ENCODE measurements around the gene TC2N.

The TC2N gene

DNA sequence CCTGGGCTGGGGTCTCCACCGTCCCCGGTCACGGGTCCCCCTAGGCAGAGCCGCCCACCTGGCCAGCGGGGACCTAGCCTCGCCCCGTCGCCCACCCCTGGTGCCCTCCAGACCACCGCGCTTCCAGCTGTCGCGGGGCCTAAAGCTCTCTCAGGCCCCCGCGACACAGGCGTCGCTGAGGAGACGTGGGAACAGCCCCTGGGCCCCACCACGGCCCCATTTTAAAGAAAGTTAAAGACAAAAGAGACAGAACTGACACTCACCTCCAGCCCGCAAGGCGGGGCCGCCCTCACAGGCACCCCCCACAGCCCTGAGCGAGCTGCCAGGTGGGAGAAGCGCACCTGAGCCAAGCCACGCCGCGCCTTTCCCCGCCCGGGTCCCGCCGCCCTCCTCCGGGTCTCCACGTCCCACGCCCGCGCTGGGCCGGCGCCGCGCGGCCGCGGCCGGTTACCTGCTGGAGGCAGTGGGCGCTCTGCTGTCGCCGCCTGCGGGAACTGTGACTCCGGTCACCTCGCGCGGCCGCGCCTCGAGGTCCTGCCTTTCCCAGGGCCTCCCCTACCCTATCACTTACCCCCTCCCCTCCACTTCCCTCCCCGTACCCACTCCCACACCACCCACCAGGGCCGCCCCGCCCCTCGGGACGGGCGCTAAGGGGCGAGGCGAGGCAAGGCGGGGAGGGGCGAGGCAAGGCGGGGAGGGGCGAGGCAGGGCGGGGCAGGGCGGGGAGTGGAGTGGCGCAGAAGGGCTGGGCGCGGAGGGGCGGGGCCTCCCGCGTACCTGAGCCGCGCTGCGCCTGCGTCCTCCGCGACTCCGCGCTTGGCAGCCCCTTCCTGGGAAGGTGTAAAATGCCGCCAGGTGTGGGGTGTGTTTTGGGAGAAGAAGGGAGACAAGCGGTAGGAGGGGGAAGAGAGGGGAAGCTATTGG, 31.2 kb downstream of the TC2N start:
- H3K27me3 ChIP-seq (ENCODE audit: control insufficient read depth, insufficient read depth, low read length, poor library complexity, severe bottlenecking), result peaks cover 51% of the 10 kb centered on the region
- 0 to 1% methylated on average over 82 of the region's 84 CpGs for WGBS, 2 experiments
- H3K4me3 ChIP-seq (ENCODE audit: insufficient read depth, low read depth, low read length), result peak overlapping the region; percentile 55
- H3K4me1 ChIP-seq (ENCODE audit: control insufficient read depth, insufficient read depth, low read length), result no peaks in the 10 kb centered on the region
- H3K36me3 ChIP-seq (ENCODE audit: control insufficient read depth, insufficient read depth, low read length), result no peaks in the 10 kb centered on the region
- no peaks in the 10 kb centered on the region for H3K9me3 ChIP-seq (ENCODE audit: control insufficient read depth, low read length)
- H3K27ac ChIP-seq (ENCODE audit: insufficient read depth, low read depth, low read length, poor library complexity, severe bottlenecking), result no peak overlapping the region

DNA sequence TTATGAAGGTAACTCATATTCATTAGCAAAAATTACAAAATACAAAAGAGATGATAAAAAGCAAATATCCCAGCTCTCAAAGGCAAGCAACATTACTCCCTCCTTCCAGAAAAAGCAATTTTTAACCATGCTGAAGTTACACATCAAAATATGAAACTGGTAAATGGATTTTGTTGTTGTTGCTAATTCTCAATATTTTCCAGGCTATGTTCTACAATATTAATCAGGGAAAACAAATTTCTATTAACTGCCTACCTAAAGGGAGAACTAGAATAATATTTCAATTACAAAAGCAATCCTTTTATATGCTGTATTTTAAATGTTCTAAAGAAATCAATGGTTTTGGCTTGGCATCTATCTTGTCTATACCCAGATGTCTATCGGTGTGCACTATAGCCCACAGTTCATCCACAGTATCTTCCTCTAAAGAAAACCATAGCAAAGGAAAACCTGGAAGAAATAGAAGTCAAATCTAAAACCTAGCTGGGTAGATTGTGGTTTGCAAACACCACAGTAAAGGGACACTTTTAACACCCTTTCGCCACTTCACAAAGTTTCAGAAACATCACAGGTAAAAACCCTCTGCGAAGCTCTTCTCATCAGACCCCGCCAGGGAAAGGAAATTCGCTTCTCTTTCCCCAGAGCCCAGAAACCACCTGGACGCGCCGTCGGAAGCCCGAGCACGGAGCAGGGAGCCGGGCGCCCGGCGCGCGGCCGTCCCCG, 32.0 kb downstream of the TC2N start:
- H3K27ac ChIP-seq (ENCODE audit: insufficient read depth, low read depth, low read length, poor library complexity, severe bottlenecking), result no peak overlapping the region
- H3K36me3 ChIP-seq (ENCODE audit: control insufficient read depth, insufficient read depth, low read length), result no peaks in the 10 kb centered on the region
- H3K4me3 ChIP-seq (ENCODE audit: insufficient read depth, low read depth, low read length), result peak overlapping the region; percentile 55
- H3K4me1 ChIP-seq (ENCODE audit: control insufficient read depth, insufficient read depth, low read length), result no peaks in the 10 kb centered on the region
- peaks cover 51% of the 10 kb centered on the region for H3K27me3 ChIP-seq (ENCODE audit: control insufficient read depth, insufficient read depth, low read length, poor library complexity, severe bottlenecking)
- whole genome bisulfite sequencing, 2 experiments, result 10 to 11% methylated on average over 19 of the region's 19 CpGs
- no peaks in the 10 kb centered on the region for H3K9me3 ChIP-seq (ENCODE audit: control insufficient read depth, low read length)

DNA sequence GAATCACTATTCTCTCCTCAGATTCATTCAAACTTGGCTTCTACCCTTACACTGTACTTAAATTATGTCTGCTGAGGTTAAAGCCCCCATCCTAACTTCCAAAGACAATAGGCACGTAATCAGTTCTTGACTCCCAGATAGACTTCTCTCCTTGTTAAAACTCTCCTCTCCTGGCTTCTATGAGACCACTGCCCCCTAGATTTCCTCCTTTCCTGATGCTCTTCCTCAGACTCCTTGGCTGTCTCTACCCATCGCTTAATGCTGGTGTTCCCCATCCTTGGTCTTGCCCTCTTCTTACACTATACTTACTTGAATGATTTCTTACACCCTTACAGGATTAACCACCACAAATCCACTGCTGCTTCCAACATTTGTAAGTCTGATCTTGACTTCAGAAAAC, 32.8 kb downstream of the TC2N start:
- no peaks in the 10 kb centered on the region for H3K36me3 ChIP-seq (ENCODE audit: control insufficient read depth, insufficient read depth, low read length)
- H3K9me3 ChIP-seq (ENCODE audit: control insufficient read depth, low read length), result no peaks in the 10 kb centered on the region
- peaks cover 51% of the 10 kb centered on the region for H3K27me3 ChIP-seq (ENCODE audit: control insufficient read depth, insufficient read depth, low read length, poor library complexity, severe bottlenecking)
- no peak overlapping the region for H3K4me3 ChIP-seq (ENCODE audit: insufficient read depth, low read depth, low read length)
- 56 to 63% methylated on average over 2 of the region's 2 CpGs for WGBS, 2 experiments
- no peaks in the 10 kb centered on the region for H3K4me1 ChIP-seq (ENCODE audit: control insufficient read depth, insufficient read depth, low read length)
- no peak overlapping the region for H3K27ac ChIP-seq (ENCODE audit: insufficient read depth, low read depth, low read length, poor library complexity, severe bottlenecking)

DNA sequence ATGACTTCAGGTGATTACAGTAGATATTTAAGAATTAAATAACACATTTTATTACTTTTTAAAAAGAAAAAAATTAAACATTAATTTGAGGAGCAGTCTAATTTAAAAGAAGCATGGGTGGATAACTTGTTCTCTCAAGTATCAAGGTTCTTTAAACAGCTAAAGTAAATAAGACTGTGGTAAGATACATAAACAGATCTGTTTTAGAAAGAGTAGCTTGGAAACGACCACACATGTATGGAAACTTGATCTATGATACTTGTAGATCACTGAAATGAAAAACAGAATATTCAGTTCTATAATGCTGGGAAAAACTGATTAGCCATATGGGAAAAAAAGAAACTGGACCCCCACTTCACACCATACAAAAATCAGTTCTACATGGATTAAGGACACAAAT, 36.0 kb downstream of the TC2N start:
- H3K27ac ChIP-seq (ENCODE audit: insufficient read depth, low read depth, low read length, poor library complexity, severe bottlenecking), result no peak overlapping the region
- no peaks in the 10 kb centered on the region for H3K36me3 ChIP-seq (ENCODE audit: control insufficient read depth, insufficient read depth, low read length)
- WGBS, 2 experiments, result 43 to 75% methylated on average over 1 of the region's 1 CpG
- H3K4me1 ChIP-seq (ENCODE audit: control insufficient read depth, insufficient read depth, low read length), result no peaks in the 10 kb centered on the region
- H3K27me3 ChIP-seq (ENCODE audit: control insufficient read depth, insufficient read depth, low read length, poor library complexity, severe bottlenecking), result peaks cover 21% of the 10 kb centered on the region
- no peaks in the 10 kb centered on the region for H3K9me3 ChIP-seq (ENCODE audit: control insufficient read depth, low read length)
- no peak overlapping the region for H3K4me3 ChIP-seq (ENCODE audit: insufficient read depth, low read depth, low read length)

- no peak overlapping the region for H3K27ac ChIP-seq (ENCODE audit: insufficient read depth, low read depth, low read length, poor library complexity, severe bottlenecking)
- H3K27me3 ChIP-seq (ENCODE audit: control insufficient read depth, insufficient read depth, low read length, poor library complexity, severe bottlenecking), result peaks cover 15% of the 10 kb centered on the region
- no peaks in the 10 kb centered on the region for H3K36me3 ChIP-seq (ENCODE audit: control insufficient read depth, insufficient read depth, low read length)
- H3K9me3 ChIP-seq (ENCODE audit: control insufficient read depth, low read length), result no peaks in the 10 kb centered on the region
- H3K4me3 ChIP-seq (ENCODE audit: insufficient read depth, low read depth, low read length), result no peak overlapping the region
- H3K4me1 ChIP-seq (ENCODE audit: control insufficient read depth, insufficient read depth, low read length), result no peaks in the 10 kb centered on the region
- WGBS, 2 experiments, result 5 to 11% methylated on average over 3 of the region's 3 CpGs
These were observed 36.6 kb downstream of the TC2N start for GRCh38 chr14:91830777-91831176.

DNA sequence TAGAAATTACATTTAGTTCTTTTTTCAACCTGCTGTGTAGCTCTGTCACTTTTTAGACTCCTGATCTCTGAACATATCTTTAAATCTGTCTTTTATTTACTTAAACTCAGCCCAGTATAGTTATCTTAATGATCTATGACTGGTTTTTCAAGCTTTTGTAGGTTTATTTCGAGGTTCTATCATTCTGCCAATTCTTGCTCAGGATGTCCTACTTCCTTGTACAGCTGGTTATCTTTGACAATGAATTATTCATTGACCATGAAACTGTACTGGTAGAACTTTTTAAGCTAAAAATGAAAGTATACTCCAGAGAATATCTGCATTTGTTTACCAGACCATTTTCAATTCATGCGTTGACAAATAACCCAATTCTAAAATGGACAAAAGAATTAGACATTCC, 37.8 kb downstream of the TC2N start:
- no peak overlapping the region for H3K4me3 ChIP-seq (ENCODE audit: insufficient read depth, low read depth, low read length)
- 98 to 100% methylated on average over 1 to 2 of the region's 2 CpGs for WGBS, 2 experiments
- no peaks in the 10 kb centered on the region for H3K4me1 ChIP-seq (ENCODE audit: control insufficient read depth, insufficient read depth, low read length)
- H3K9me3 ChIP-seq (ENCODE audit: control insufficient read depth, low read length), result no peaks in the 10 kb centered on the region
- no peak overlapping the region for H3K27ac ChIP-seq (ENCODE audit: insufficient read depth, low read depth, low read length, poor library complexity, severe bottlenecking)
- H3K27me3 ChIP-seq (ENCODE audit: control insufficient read depth, insufficient read depth, low read length, poor library complexity, severe bottlenecking), result peaks cover 2% of the 10 kb centered on the region
- no peaks in the 10 kb centered on the region for H3K36me3 ChIP-seq (ENCODE audit: control insufficient read depth, insufficient read depth, low read length)

- no peak overlapping the region for H3K4me3 ChIP-seq (ENCODE audit: insufficient read depth, low read depth, low read length)
- WGBS, 2 experiments, result 80% methylated on average over 1 of the region's 1 CpG; no CpG with 5 or more reads in 1 of the 2 experiments
These were observed 39.6 kb downstream of the TC2N start for GRCh38 chr14:91827746-91828145.

GRCh38 chr14:91817566-91818325, 49.6 kb downstream of the TC2N start:
- no peaks in the 10 kb centered on the region for H3K36me3 ChIP-seq (ENCODE audit: control insufficient read depth, insufficient read depth, low read length)
- H3K27me3 ChIP-seq (ENCODE audit: control insufficient read depth, insufficient read depth, low read length, poor library complexity, severe bottlenecking), result no peaks in the 10 kb centered on the region
- H3K4me3 ChIP-seq (ENCODE audit: insufficient read depth, low read depth, low read length), result no peak overlapping the region
- no peak overlapping the region for H3K27ac ChIP-seq (ENCODE audit: insufficient read depth, low read depth, low read length, poor library complexity, severe bottlenecking)
- peaks cover 5% of the 10 kb centered on the region for H3K4me1 ChIP-seq (ENCODE audit: control insufficient read depth, insufficient read depth, low read length)
- 40 to 46% methylated on average over 3 of the region's 3 CpGs for WGBS, 2 experiments
- no peaks in the 10 kb centered on the region for H3K9me3 ChIP-seq (ENCODE audit: control insufficient read depth, low read length)

More at GRCh38 chr14:91827746-91828145, 39.6 kb downstream of the TC2N start:
- H3K27me3 ChIP-seq (ENCODE audit: control insufficient read depth, insufficient read depth, low read length, poor library complexity, severe bottlenecking), result no peaks in the 10 kb centered on the region
- H3K27ac ChIP-seq (ENCODE audit: insufficient read depth, low read depth, low read length, poor library complexity, severe bottlenecking), result no peak overlapping the region
- H3K36me3 ChIP-seq (ENCODE audit: control insufficient read depth, insufficient read depth, low read length), result no peaks in the 10 kb centered on the region
- H3K4me1 ChIP-seq (ENCODE audit: control insufficient read depth, insufficient read depth, low read length), result no peaks in the 10 kb centered on the region
- no peaks in the 10 kb centered on the region for H3K9me3 ChIP-seq (ENCODE audit: control insufficient read depth, low read length)

DNA sequence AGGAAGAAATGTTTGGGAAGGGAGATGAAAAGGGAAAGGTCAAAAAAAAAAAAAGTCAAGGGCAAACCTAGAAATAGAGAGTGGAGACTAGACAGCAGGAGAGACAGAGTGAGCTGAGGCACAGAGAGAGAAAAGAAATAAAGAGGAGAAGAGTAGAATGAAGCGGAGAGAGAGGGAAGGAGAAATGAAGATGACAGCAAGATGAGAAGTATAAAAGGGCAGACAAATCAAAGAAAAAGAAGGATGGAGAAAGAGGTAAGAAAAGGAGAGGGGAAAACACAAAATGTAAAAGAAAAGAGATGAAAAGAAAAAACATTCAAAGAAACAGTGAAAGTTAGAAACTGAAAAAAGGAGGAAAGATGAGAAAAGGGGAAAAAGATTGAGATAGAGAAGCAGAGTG, 53.0 kb downstream of the TC2N start:
- peaks cover 5% of the 10 kb centered on the region for H3K4me1 ChIP-seq (ENCODE audit: control insufficient read depth, insufficient read depth, low read length)
- no peak overlapping the region for H3K27ac ChIP-seq (ENCODE audit: insufficient read depth, low read depth, low read length, poor library complexity, severe bottlenecking)
- no peaks in the 10 kb centered on the region for H3K9me3 ChIP-seq (ENCODE audit: control insufficient read depth, low read length)
- 94 to 98% methylated on average over 1 of the region's 1 CpG for WGBS, 2 experiments
- no peak overlapping the region for H3K4me3 ChIP-seq (ENCODE audit: insufficient read depth, low read depth, low read length)
- no peaks in the 10 kb centered on the region for H3K27me3 ChIP-seq (ENCODE audit: control insufficient read depth, insufficient read depth, low read length, poor library complexity, severe bottlenecking)
- no peaks in the 10 kb centered on the region for H3K36me3 ChIP-seq (ENCODE audit: control insufficient read depth, insufficient read depth, low read length)

DNA sequence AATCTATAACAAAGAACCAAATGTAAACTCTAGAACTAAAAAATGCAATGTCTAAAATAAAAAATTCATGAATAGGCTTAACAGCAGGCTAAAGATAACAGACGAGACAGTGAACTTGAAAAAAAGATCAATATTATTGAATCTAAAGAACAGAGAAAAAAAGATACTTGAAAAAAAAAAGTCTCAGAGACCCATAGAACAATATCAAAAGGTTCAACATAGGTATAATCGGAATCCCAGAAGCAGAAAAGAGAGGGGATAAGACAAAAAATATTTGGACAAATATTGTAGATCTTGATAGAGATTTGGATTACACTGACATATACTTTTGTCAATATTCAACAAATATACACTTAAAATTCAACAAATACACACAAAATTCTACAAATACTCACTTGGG, 56.6 kb downstream of the TC2N start:
- H3K9me3 ChIP-seq (ENCODE audit: control insufficient read depth, low read length), result no peaks in the 10 kb centered on the region
- H3K27me3 ChIP-seq (ENCODE audit: control insufficient read depth, insufficient read depth, low read length, poor library complexity, severe bottlenecking), result no peaks in the 10 kb centered on the region
- no peaks in the 10 kb centered on the region for H3K4me1 ChIP-seq (ENCODE audit: control insufficient read depth, insufficient read depth, low read length)
- no peak overlapping the region for H3K27ac ChIP-seq (ENCODE audit: insufficient read depth, low read depth, low read length, poor library complexity, severe bottlenecking)
- WGBS, 2 experiments, result 88% methylated on average over 1 of the region's 2 CpGs; no CpG with 5 or more reads in 1 of the 2 experiments
- no peaks in the 10 kb centered on the region for H3K36me3 ChIP-seq (ENCODE audit: control insufficient read depth, insufficient read depth, low read length)
- H3K4me3 ChIP-seq (ENCODE audit: insufficient read depth, low read depth, low read length), result no peak overlapping the region
